Peyer's patch (tissue), 4 donors: ENCODE results near the gene ARHGAP15. TPM values are rescaled to one million over a fixed set of nuclear protein-coding genes. Genes with fewer than 3 reads are reported as not detected.

Experiments used
- DNase-seq, 3 donors: peaks; one replicate each; pipeline ENCODE4 v3.0.0-alpha.2; 2017 to 2019
- H3K27ac ChIP-seq, 4 donors: fragments of 200-600 bp; sonication (generic); one replicate each; pipeline ENCODE4 v1.5.1; 2016 to 2019
- H3K27me3 ChIP-seq, 2 donors: fragments of 200-600 bp; sonication (generic); one replicate each; pipeline ENCODE4 v1.5.1; 2019
- H3K36me3 ChIP-seq, 3 donors: fragments of 200-600 bp; sonication (generic); one replicate each; pipeline ENCODE4 v1.5.1; 2016 to 2019
- H3K4me1 ChIP-seq, 4 donors: fragments of 200-600 bp; sonication (generic); one replicate each; pipeline ENCODE4 v1.5.1; 2016 to 2019
- H3K4me3 ChIP-seq, 4 donors: fragments of 200-600 bp; sonication (generic); 1 replicate in 3 of 4; 2 replicates in 1 of 4; pipeline ENCODE4 v1.5.1; 2016 to 2019; ENCODE audit warnings: mild to moderate bottlenecking in 1 of 4
- H3K9me3 ChIP-seq, 4 donors: fragments of 200-600 bp; sonication (generic); one replicate each; pipeline ENCODE4 v1.5.1; 2016 to 2019; ENCODE audit warnings: mild to moderate bottlenecking in 1 of 4
- POLR2A ChIP-seq, 2 donors: fragments of 450-650 bp; IDR thresholded peaks; one replicate each; pipeline ENCODE4 v1.5.1; 2017; ENCODE audit warnings: antibody characterized with exemption in 2 of 2, mild to moderate bottlenecking in 2 of 2, moderate library complexity in 2 of 2
- total RNA-seq, 4 donors: library from RNA; depleted of rRNA; stranded (reverse); fragments of >200 nt; gene quantifications; one replicate each; pipeline ENCODE4 v1.1.0, GENCODE V29; 2016
- TF ChIP-seq, protein P1 (sequence below), 6 experiments: fragments of 450-650 bp in 4 of 6; fragments of 200-600 bp in 2 of 6; sonication (generic) in 1 of 6; IDR thresholded peaks; one replicate each; pipeline ENCODE4 v1.5.1; 2017 to 2019; ENCODE audit warnings: antibody characterized with exemption in 6 of 6, mild to moderate bottlenecking in 3 of 6, moderate library complexity in 1 of 6

ARHGAP15 gene
- 100 to 1,000 TPM in 1 of 4 donors, 10 to 100 TPM in 1, 1 to 10 TPM in 2; 6.7 to 203 (median 12.5) TPM for total RNA-seq

DNA sequence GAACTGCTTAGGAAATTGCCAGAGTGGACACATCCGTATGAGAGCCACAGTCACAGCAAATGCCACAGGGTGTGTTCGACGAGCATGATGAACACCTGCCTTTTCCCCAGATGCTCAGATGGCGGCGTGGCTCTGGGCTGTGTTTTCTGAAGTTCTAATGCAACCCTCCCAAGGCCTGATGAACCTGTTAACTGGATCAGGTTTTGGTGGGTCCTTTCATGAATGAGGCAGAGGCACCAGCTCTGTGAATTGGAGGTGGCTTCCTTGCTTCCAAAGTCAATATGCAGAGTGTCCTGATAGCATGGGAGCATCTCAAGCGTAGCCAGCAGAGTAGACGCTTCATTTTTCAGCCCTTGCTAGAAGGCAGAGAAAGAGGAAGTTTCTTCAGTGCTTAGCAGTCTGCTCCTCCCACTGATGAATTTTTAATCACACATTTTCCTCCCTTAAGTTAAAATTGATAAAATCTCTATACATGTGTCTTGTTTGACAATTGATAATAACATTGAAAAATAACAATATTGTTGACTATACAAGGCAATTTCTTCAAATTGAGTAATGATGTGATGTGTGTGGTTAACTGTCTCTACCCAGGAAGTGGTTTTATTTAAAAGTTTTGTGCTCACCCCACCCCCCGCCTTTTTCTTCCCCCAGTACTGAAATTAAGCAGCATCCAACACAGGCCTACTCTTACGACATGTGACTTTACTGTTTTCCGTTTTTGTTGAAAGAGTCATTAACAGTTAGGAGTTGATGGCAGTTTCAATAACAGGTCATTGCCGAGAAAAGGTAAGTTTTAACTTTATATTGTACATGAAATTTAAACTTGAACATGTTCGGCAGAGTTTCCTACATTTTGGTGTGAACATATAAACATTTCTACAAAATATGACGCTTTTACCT lies at the start of gene ARHGAP15:
Gene ARHGAP15 (plus strand): TSS at position 739 of the 900 bp plus-strand sequence.
- Histone ChIP-seq H3K27me3 (no peaks in the 10 kb centered on the region), H3K4me1 (peaks cover 0 to 5% (median 0%) of the 10 kb centered on the region in 4 donors), H3K27ac (peak within 1 kb of the TSS; percentile 75 to 84 (median 79)), H3K36me3 (no peaks in the 10 kb centered on the region), H3K4me3 (peak within 1 kb of the TSS in 3 of 4 donors; percentile 24 to 31 (median 26)), H3K9me3 (no peaks in the 10 kb centered on the region)
- TF ChIP-seq POLR2A (IDR thresholded peaks at IDR 0.05) = no peak
- TF ChIP-seq, protein P1, sequence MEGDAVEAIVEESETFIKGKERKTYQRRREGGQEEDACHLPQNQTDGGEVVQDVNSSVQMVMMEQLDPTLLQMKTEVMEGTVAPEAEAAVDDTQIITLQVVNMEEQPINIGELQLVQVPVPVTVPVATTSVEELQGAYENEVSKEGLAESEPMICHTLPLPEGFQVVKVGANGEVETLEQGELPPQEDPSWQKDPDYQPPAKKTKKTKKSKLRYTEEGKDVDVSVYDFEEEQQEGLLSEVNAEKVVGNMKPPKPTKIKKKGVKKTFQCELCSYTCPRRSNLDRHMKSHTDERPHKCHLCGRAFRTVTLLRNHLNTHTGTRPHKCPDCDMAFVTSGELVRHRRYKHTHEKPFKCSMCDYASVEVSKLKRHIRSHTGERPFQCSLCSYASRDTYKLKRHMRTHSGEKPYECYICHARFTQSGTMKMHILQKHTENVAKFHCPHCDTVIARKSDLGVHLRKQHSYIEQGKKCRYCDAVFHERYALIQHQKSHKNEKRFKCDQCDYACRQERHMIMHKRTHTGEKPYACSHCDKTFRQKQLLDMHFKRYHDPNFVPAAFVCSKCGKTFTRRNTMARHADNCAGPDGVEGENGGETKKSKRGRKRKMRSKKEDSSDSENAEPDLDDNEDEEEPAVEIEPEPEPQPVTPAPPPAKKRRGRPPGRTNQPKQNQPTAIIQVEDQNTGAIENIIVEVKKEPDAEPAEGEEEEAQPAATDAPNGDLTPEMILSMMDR (IDR thresholded peaks at IDR 0.05) = no peak
- DNase-seq = peak; percentile 48 to 87 (median 78)

DNA sequence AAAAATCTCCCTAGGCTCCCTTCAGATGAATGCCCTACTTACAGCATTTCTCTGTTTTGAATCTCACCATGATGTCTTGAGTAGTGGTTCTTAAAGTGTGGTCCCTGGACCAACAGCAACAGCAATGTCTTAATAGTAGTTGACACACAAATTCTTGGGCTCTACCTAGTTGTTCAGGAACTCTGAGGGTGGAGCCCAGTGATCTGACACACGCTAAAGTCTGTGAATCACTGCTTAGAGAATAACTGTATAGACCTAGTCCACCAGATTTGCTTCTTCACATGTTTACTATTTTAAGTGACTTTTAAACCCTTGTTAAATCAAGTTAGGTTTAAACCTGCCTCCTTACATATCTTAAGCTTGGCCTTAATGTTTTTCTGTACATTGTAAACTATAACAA lies 47.6 kb upstream of the ARHGAP15 start:
- TF ChIP-seq POLR2A (IDR thresholded peaks at IDR 0.05) = no peak
- TF ChIP-seq, protein P1 (IDR thresholded peaks at IDR 0.05) = no peak
- H3K36me3 ChIP-seq = no peaks in the 10 kb centered on the region
- DNase-seq = no peak
- H3K4me3 ChIP-seq = no peak overlapping the region
- no peaks in the 10 kb centered on the region for H3K9me3 ChIP-seq
- H3K27me3 ChIP-seq = no peaks in the 10 kb centered on the region
- no peak overlapping the region for H3K27ac ChIP-seq
- H3K4me1 ChIP-seq = no peaks in the 10 kb centered on the region

DNA sequence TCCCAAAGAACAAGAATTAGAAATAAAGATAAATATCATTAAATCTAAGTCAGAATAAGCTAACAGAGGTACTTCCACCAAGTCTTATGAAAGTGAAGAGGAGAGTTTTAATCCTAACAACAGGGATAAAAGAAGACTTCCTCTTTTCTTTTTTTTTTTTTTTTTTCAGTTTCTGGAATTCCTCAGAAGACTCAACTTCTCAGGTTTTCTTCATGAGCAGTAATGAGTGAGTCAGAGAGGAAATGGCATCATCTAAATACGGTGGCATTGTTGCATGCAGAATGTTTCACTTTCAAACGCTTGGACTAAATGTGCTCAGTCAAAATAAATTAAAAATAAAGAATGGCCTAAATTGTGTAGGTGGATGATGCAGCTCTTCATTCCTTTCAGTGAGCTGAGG lies 45.6 kb upstream of the ARHGAP15 start:
- Histone ChIP-seq H3K4me1 (no peaks in the 10 kb centered on the region), H3K27ac (no peak overlapping the region), H3K27me3 (no peaks in the 10 kb centered on the region), H3K4me3 (no peak overlapping the region), H3K9me3 (no peaks in the 10 kb centered on the region), H3K36me3 (no peaks in the 10 kb centered on the region)
- DNase-seq = no peak
- TF ChIP-seq, protein P1 (IDR thresholded peaks at IDR 0.05) = no peak
- TF ChIP-seq POLR2A (IDR thresholded peaks at IDR 0.05) = no peak

DNA sequence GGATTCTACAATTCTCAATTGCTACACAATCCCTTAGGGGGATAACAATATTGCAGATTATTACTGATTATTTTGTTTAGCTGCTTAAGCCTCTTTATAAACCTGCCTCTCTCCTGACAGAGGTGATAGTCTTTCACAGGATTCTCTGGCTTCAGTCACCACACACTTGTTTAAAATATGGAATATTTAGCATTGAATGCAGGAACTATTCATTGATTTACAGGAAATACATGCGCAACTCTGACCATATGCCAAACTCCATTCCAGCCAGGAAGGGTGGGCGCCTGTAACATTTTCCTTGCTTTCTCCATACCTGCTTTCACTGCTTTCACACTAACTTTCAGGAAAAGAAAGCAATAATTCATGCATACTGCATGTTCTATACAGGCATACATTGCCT lies 44.8 kb upstream of the ARHGAP15 start:
- no peak for DNase-seq
- Histone ChIP-seq H3K9me3 (no peaks in the 10 kb centered on the region), H3K4me3 (no peak overlapping the region), H3K27ac (no peak overlapping the region), H3K36me3 (no peaks in the 10 kb centered on the region), H3K27me3 (no peaks in the 10 kb centered on the region), H3K4me1 (no peaks in the 10 kb centered on the region)
- TF ChIP-seq, protein P1 (IDR thresholded peaks at IDR 0.05) = no peak
- no peak for TF ChIP-seq POLR2A (IDR thresholded peaks at IDR 0.05)

DNA sequence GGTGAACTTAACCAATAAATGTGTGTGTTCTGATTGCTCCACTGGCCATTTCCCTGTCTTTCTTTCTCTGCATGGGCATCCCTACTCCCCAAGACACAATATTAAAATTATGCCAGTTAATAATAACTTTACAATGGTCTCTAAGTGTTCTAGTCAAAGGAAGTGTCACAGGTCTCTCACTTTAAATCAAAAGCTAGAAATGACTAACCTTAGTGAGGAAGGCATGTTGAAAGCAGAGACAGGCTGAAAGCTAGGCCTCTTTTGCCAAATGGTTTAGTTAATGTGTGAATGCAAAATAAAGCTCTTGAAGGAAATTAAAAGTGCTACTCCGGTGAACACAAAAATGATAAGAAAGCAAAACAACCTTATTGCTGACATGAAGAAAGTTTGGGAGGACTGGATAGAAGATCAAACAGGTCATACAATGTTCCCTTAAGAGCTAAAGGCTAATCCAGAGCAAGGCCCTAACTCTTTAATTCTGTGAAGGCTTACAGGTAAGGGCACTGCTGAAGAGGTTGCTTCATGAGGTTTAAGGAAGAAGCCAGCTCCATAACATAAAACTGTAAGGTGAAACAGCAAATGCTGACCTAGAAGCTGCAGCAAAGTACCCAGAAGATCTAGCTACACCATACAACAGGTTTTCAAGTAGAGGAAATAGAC lies 44.0 kb upstream of the ARHGAP15 start:
- Histone ChIP-seq H3K9me3 (no peaks in the 10 kb centered on the region), H3K36me3 (no peaks in the 10 kb centered on the region), H3K4me3 (no peak overlapping the region), H3K4me1 (no peaks in the 10 kb centered on the region), H3K27ac (no peak overlapping the region), H3K27me3 (no peaks in the 10 kb centered on the region)
- DNase-seq = no peak
- TF ChIP-seq, protein P1 (IDR thresholded peaks at IDR 0.05) = no peak
- TF ChIP-seq POLR2A (IDR thresholded peaks at IDR 0.05) = no peak
